ENCODE results near the gene CRYM.
"Not testable (repeated sequence)": the region's sequence is repeated elsewhere in the genome, so short reads cannot be mapped to it uniquely, and the experiment has no call there.

CRYM gene

DNA sequence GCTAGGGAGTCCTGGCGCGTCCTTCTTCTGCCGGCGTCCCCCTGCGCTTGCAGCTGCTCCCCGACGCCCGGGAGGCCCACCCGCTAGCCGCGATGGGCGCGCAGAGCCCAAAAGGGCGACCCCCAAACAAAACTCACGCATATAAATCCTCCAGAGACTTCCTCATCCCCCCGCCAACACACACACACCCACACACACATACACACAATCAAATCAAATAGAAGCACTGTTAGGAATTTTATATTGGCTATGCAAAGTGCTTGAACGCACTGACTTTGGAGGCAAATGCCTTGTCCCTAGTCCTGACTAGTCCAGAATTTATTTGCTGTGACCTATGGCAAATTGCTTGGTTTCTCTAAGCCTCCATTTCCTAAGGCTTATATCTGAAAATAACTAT lies 23.8 kb upstream of the CRYM start:
- H3K4me1 ChIP-seq (ENCODE audit: control insufficient read depth, insufficient read depth, low read length), result peaks cover 14% of the 10 kb centered on the region
- H3K27me3 ChIP-seq (ENCODE audit: control insufficient read depth, insufficient read depth, low read length), result no peaks in the 10 kb centered on the region
- peak overlapping the region; percentile 53 for H3K9ac ChIP-seq (ENCODE audit: low read length)
- H3K9me3 ChIP-seq (ENCODE audit: control insufficient read depth, low read length), result no peaks in the 10 kb centered on the region
- H3K36me3 ChIP-seq (ENCODE audit: control insufficient read depth, insufficient read depth, low read length), result no peaks in the 10 kb centered on the region
- peak overlapping the region; percentile 69 for H3K4me3 ChIP-seq (ENCODE audit: low read length)

DNA sequence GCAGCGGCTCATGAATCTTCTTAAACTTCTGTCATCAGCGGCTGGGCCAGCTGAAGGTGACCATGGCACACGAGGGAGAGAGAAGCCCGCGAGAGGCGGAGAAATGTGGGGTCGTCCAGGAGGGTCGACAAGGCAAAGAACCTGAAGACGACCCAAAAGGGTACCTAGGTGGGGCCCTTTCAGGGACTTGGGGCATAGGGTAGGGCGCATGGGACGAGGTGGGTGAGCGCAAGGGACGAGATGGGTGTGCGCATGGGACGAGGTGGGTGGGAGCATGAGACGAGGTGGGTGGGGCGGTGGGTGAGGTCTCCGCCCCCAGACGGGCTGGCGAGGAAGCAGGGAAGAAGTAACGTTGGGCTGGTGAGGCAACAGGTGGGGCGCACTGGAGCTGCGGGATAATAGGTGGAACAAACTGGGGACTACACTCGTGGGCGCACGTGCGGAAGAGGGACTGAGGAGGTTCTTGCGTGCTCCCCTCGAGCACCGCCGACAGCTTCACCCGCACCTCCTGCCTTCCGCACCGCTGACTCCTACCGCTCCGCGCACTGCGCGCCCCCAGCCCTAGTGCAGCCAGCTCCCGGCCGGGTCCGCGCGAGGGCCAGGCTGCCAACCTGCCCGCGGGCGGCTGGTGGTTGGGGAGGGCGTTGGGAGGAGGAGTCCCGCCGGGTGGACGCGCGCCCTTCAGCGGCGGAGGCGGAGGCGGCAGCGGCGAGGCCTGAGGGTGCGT lies 23.2 kb upstream of the CRYM start:
- no peaks in the 10 kb centered on the region for H3K27me3 ChIP-seq (ENCODE audit: control insufficient read depth, insufficient read depth, low read length)
- peaks cover 14% of the 10 kb centered on the region for H3K4me1 ChIP-seq (ENCODE audit: control insufficient read depth, insufficient read depth, low read length)
- peak overlapping the region; percentile 67 for H3K9ac ChIP-seq (ENCODE audit: low read length)
- H3K9me3 ChIP-seq (ENCODE audit: control insufficient read depth, low read length), result no peaks in the 10 kb centered on the region
- H3K36me3 ChIP-seq (ENCODE audit: control insufficient read depth, insufficient read depth, low read length), result no peaks in the 10 kb centered on the region
- H3K4me3 ChIP-seq (ENCODE audit: low read length), result peak overlapping the region; percentile 69

DNA sequence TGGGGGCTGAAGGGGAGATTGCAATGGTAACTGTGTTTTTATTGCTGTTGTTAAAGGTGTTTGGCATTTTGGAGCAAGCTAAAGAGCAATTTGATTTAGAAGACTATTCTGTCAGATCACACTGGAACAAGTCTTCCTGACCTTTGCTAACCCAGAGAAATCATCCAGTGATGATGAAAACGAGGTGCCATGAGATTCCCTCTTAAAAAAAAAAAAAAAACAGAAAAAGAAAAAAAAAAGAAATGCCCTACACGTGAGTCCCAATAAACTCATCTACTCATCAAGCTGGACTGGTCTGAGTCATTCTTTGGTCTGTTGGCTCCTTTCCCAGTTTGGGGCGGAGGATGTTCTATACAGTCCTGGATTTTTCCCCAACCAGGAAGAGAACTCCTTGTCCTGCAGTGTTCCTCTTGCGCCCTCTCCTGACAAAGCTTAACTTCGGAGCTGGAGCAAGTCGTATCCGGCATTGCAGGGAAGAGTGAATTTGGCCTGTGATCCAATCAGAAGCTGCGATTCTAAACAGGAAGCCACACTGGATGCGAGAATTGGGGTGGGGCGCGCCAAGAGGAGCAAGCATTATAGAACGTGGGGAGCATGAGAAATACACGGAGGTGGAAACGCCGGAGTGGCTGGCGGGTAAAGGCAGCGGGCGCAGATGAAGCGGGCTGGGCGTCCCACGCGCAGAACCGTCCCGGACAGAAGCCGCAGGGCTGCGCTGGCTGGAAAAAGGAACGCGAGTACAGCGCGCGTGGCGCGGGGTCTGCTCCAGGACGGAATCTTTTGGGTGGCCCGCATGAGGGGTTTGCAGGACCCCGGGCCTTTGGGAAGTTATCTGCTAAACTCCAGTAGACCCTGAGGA lies 22.4 kb upstream of the CRYM start:
- peak overlapping the region; percentile 69 for H3K4me3 ChIP-seq (ENCODE audit: low read length)
- H3K4me1 ChIP-seq (ENCODE audit: control insufficient read depth, insufficient read depth, low read length), result peaks cover 14% of the 10 kb centered on the region
- H3K36me3 ChIP-seq (ENCODE audit: control insufficient read depth, insufficient read depth, low read length), result no peaks in the 10 kb centered on the region
- H3K27me3 ChIP-seq (ENCODE audit: control insufficient read depth, insufficient read depth, low read length), result no peaks in the 10 kb centered on the region
- H3K9me3 ChIP-seq (ENCODE audit: control insufficient read depth, low read length), result no peaks in the 10 kb centered on the region
- H3K9ac ChIP-seq (ENCODE audit: low read length), result peak overlapping the region; percentile 67

DNA sequence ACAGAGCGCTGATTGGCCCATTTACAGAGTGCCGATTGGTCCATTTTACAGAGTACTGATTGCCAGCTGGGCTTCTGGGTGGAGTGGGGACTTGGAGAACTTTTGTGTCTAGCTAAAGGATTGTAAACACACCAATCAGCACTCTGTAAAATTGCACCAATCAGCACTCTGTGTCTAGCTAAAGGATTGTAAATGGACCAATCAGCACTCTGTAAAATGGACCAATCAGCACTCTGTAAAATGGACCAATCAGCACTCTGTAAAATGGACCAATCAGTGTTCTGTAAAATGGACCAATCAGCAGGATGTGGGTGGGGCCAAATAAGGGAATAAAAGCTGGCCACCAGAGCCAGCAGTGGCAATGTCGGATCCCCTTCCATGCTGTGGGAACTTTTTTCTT lies 11.7 kb upstream of the CRYM start:
- H3K36me3 ChIP-seq (ENCODE audit: control insufficient read depth, insufficient read depth, low read length); H3K27me3 ChIP-seq (ENCODE audit: control insufficient read depth, insufficient read depth, low read length); H3K4me1 ChIP-seq (ENCODE audit: control insufficient read depth, insufficient read depth, low read length); H3K4me3 ChIP-seq (ENCODE audit: low read length); H3K9ac ChIP-seq (ENCODE audit: low read length); H3K9me3 ChIP-seq (ENCODE audit: control insufficient read depth, low read length): not testable (repeated sequence)

DNA sequence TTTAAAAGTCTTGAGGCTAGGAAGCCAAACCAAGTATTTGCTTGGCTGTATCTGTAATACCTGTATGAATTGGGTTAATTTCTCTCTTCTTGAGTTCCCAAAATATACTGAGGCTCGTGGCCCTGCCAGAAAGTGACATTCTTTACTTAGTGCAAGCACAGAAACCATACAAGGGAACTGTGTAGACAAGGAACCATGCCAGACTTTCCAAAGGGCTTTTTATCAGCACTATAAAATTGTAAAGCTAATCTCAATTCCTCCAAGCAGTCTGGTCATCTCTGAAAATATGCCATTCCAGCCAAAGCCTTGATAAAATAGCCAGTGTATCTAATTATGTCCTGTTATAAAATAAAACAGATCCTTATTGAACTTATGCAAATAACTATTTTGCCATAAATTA lies 7.2 kb upstream of the CRYM start:
- no peak overlapping the region for H3K4me3 ChIP-seq (ENCODE audit: low read length)
- H3K27me3 ChIP-seq (ENCODE audit: control insufficient read depth, insufficient read depth, low read length), result peaks cover 20% of the 10 kb centered on the region
- no peaks in the 10 kb centered on the region for H3K4me1 ChIP-seq (ENCODE audit: control insufficient read depth, insufficient read depth, low read length)
- no peaks in the 10 kb centered on the region for H3K36me3 ChIP-seq (ENCODE audit: control insufficient read depth, insufficient read depth, low read length)
- no peak overlapping the region for H3K9ac ChIP-seq (ENCODE audit: low read length)
- no peaks in the 10 kb centered on the region for H3K9me3 ChIP-seq (ENCODE audit: control insufficient read depth, low read length)

DNA sequence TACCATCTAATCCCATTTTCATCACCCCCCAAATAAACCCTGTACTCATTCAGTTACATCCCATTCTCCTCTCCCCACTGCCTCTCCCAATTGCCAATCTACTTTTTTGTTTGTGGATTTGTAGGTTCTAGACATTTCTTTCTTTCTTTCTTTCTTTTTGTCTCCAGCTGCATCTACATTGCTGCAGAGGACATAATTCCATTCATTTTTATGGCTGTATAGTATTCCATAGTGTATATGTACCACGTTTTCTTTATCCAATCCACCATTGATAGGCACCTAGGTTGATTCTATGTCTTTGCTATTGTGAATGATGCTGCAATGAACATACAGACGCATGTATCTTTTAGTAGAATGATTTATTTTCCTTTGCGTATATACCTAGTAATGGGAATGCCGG lies 6.3 kb upstream of the CRYM start:
- no peaks in the 10 kb centered on the region for H3K4me1 ChIP-seq (ENCODE audit: control insufficient read depth, insufficient read depth, low read length)
- no peak overlapping the region for H3K4me3 ChIP-seq (ENCODE audit: low read length)
- H3K36me3 ChIP-seq (ENCODE audit: control insufficient read depth, insufficient read depth, low read length), result no peaks in the 10 kb centered on the region
- H3K27me3 ChIP-seq (ENCODE audit: control insufficient read depth, insufficient read depth, low read length), result peaks cover 20% of the 10 kb centered on the region
- H3K9ac ChIP-seq (ENCODE audit: low read length), result no peak overlapping the region
- no peaks in the 10 kb centered on the region for H3K9me3 ChIP-seq (ENCODE audit: control insufficient read depth, low read length)

DNA sequence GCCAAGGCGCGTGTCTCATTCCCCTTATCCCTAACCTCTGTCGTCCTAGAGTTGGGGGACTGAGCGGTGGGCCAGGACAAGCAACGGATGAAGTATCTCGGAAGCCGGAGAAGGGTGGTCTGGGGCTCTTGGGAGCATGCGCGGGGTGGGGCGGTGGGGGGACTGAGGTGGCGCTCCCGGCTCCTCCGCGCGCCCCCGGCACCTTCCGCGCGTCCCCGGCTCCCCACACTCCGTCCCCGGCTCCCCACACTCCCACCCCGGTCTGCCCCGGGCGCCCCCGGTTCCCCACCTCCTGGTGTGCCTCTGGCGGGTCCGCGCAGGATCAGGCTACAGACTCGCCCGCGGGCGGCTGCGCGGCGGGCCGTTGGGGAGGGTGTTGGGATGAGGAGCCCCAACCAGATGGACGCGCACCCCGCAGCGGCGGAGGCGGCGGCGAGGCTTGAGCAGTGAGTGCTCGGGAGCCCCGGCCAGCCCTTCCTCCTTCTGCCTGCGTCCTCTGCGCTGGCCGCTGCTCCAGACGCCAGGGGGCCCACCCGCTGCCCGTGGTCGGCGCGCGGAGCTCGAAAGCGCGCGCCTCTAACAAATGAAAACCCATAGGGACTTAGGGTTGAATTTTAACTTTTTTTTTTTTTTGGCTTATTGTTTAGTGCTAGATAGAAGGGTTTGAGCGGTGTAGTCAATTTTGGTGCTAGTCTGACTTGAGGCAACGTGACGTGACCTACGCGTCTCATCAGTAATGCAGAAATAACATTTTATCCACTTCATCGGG lies 5.6 kb upstream of the CRYM start:
- peaks cover 20% of the 10 kb centered on the region for H3K27me3 ChIP-seq (ENCODE audit: control insufficient read depth, insufficient read depth, low read length)
- H3K9me3 ChIP-seq (ENCODE audit: control insufficient read depth, low read length), result no peaks in the 10 kb centered on the region
- H3K4me3 ChIP-seq (ENCODE audit: low read length), result no peak overlapping the region
- no peaks in the 10 kb centered on the region for H3K4me1 ChIP-seq (ENCODE audit: control insufficient read depth, insufficient read depth, low read length)
- H3K36me3 ChIP-seq (ENCODE audit: control insufficient read depth, insufficient read depth, low read length), result no peaks in the 10 kb centered on the region
- H3K9ac ChIP-seq (ENCODE audit: low read length), result no peak overlapping the region

DNA sequence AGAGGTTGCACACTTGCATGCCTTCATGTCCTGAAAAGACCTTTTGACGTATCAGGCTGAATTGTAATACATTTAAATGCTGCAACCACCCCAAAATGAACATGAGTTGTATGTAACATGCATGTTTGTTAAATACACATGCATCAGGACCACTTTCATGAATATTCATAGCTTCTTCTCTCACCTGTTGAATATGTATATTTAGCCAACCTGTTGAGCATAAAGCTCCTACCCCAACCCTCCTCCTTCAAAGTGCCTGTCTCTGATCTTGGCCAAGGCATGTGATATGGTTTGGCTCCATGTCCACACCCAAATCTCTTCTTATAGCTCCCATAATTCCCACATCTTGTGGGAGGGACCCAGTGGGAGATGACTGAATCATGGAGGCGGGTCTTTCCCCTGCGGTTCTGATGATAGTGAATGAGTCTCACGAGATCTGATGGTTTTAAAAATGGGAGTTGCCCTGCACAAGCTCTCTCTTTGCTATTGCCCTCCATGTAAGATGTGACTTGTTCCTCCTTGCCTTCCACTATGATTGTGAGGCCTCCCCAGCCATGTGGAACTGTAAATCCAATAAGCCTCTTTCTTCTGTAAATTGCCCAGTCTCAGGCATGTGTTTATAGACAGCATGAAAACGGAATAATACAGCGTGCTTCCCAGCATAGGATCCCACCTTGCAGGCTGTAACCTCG lies 3.8 kb upstream of the CRYM start:
- Histone ChIP-seq H3K4me3 (ENCODE audit: low read length) (no peak overlapping the region), H3K4me1 (ENCODE audit: control insufficient read depth, insufficient read depth, low read length) (peaks cover 8% of the 10 kb centered on the region), H3K9ac (ENCODE audit: low read length) (no peak overlapping the region), H3K27me3 (ENCODE audit: control insufficient read depth, insufficient read depth, low read length) (peaks cover 32% of the 10 kb centered on the region), H3K9me3 (ENCODE audit: control insufficient read depth, low read length) (no peaks in the 10 kb centered on the region), H3K36me3 (ENCODE audit: control insufficient read depth, insufficient read depth, low read length) (no peaks in the 10 kb centered on the region)

DNA sequence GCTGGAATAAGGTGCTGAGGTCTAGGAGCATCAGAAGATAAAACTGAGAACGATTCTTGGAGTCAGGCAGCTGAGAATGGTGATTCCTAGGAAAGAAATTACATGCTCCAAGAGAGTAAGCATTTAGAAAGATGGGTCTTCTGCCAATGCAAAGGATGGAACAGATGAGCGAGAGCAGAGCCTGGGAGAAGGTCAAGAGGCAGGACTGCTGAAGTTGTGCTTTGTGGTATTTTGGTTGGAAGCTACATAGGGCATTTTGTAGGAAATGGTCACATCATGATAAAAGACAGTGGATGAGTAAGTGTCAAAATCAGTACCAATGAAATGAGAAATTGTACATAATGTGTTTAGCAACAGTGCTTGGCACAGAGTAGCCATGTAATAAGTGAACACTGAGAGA lies 1.4 kb upstream of the CRYM start:
- Histone ChIP-seq H3K4me3 (ENCODE audit: low read length) (no peak overlapping the region), H3K27me3 (ENCODE audit: control insufficient read depth, insufficient read depth, low read length) (peaks cover 22% of the 10 kb centered on the region), H3K9me3 (ENCODE audit: control insufficient read depth, low read length) (no peaks in the 10 kb centered on the region), H3K4me1 (ENCODE audit: control insufficient read depth, insufficient read depth, low read length) (peaks cover 8% of the 10 kb centered on the region), H3K36me3 (ENCODE audit: control insufficient read depth, insufficient read depth, low read length) (no peaks in the 10 kb centered on the region), H3K9ac (ENCODE audit: low read length) (no peak overlapping the region)

DNA sequence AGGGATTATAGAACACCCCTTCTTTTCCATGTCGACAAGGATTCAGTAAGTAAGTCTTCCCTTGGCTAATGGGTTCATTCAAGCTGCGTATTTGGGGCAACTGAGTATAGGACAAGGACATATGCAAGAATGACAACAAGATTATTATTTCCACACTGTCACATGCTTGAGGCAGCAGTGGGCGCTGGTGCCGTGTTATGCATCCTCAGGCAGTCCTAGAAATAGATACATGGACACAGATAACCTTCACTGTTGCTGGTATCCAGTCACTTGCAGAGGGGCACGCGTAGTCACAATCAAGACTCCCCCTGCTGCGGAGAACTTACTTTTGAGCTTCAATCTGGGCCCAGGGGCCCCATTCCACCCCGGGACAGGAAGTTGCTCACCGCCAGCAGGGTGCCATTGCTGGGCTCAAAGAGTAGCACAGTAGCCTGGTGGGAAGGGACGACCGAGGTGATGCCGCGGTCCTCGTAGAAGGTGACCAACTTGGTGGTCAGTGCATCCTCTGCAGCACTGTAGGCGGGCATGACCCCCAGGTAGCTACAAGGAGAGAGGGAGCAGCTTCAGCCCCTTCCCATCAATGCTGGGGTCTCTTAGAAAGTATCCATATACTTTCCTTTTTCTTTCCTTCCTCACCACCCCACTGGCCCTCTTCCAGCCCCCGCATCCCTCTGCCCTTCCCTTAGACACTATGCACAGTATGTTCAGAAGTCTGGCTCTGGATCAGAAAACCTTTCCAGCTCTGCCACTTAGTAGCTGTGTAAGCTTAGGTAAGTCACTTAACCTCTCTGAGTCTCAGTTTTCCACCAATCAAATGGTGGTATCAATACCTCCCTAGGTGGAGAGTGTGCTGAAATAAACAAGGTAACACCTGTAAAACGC lies 804 bp downstream of the CRYM start:
- peaks cover 8% of the 10 kb centered on the region for H3K4me1 ChIP-seq (ENCODE audit: control insufficient read depth, insufficient read depth, low read length)
- H3K4me3 ChIP-seq (ENCODE audit: low read length), result peak overlapping the region; percentile 70
- H3K9me3 ChIP-seq (ENCODE audit: control insufficient read depth, low read length), result no peaks in the 10 kb centered on the region
- no peaks in the 10 kb centered on the region for H3K36me3 ChIP-seq (ENCODE audit: control insufficient read depth, insufficient read depth, low read length)
- peaks cover 13% of the 10 kb centered on the region for H3K27me3 ChIP-seq (ENCODE audit: control insufficient read depth, insufficient read depth, low read length)
- peak overlapping the region; percentile 22 for H3K9ac ChIP-seq (ENCODE audit: low read length)

DNA sequence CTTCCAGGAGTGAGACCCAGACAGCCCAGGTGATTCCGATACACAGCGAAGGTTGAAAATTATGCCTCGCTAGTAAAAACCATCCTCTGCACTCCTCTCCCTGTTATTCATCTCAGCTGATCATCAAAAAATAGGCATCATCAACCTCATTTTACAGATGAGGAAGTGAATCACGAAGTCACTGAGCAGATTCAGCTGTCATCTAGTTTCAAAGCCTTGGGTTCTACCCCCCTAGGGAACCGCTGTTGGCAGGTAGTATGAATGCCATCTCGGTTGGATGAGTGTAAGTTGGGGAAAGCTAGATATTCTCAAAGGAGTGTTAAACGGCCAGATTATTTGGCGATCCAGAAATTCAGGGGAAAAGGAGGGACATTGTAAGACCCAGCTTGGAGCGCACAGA lies 2.0 kb downstream of the CRYM start:
- H3K9ac ChIP-seq (ENCODE audit: low read length), result no peak overlapping the region
- no peaks in the 10 kb centered on the region for H3K36me3 ChIP-seq (ENCODE audit: control insufficient read depth, insufficient read depth, low read length)
- peaks cover 13% of the 10 kb centered on the region for H3K27me3 ChIP-seq (ENCODE audit: control insufficient read depth, insufficient read depth, low read length)
- peaks cover 8% of the 10 kb centered on the region for H3K4me1 ChIP-seq (ENCODE audit: control insufficient read depth, insufficient read depth, low read length)
- H3K9me3 ChIP-seq (ENCODE audit: control insufficient read depth, low read length), result no peaks in the 10 kb centered on the region
- H3K4me3 ChIP-seq (ENCODE audit: low read length), result no peak overlapping the region
